GM19240 (cell line): ENCODE results near the gene FLT4.

ENCODE experiments used
- DNase-seq: peaks from one replicate; pipeline ENCODE4 v3.0.0; 2011; ENCODE audit warnings: low spot score; ENCODE audit not compliant: insufficient read length

The FLT4 gene

GRCh38 chr5:180643191-180643851 is 6.1 kb downstream of the FLT4 start:
- no peak for DNase-seq

DNA sequence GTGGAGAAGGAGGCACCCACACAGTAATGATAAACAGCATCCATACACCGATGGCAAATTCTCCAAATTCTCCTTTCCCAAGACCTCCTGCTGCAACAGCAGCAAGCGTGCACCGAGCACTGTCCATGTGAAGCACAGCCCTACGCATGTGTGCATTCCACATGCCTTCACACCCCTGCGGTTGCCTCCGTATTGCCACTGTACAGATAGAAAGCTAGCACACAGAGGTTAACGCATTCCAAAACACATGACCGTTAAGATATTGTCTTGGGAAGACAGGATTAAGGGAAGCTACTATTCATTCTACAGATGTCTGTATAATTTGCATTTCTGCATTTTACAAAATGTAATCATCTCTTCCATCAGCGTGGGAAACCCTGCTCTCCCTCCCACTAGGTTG is 6.6 kb downstream of the FLT4 start:
- DNase-seq: no peak

- no peak for DNase-seq
Observed at GRCh38 chr5:180642181-180642775, 7.1 kb downstream of the FLT4 start.

DNA sequence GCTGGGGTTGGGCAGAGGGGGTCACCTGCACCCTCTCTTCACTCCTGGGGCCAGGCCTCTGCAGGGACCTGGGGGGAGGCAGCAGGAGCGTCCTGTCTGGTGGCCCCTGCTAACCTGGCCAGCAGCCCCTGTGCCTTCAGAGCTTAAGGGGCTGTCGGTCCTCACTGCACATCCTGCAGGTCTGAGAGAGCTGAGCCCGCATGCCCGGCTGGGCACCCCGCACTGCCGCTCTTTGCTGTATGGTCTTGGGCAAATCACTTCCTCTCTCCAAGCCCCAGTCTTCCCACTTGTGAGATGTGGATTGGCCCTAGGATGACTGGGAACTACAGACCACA is 7.9 kb downstream of the FLT4 start:
- no peak for DNase-seq

DNA sequence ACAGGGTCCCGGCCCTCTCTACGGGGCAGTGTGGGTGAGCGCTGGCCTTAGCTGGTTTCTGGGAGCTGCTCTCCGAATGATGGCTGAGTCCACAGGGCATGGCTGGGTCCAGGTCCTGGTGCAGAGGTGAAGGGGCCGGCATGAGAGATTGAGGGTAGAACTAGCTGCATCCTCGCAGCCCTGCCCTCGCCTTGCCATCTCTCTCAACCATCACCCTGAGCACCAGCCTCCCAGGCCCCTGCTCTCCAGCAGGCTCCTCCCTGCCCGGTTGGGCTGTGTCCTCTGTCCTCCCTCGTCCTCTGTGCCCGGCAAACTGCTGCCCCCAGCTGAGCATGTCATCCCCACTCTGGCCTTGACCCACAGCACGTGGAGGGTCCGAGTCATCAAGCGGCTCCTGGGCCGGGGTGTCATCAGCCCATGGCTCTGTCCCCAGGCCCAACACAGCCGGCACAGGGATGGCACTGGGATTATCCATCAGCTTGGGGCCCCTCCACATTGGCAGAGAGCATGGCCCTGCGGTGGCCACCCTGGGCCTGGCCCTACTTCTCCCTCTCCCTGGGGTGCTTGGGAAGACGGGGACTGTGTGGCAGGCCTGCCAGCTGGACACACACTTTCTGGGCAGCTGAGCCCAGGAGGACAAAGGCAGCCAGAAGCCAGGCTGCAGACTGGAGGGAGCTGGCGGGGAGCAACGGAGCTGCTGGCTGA is 8.4 kb downstream of the FLT4 start:
- DNase-seq: no peak

- no peak for DNase-seq
Observed at GRCh38 chr5:180640611-180640860, 8.9 kb downstream of the FLT4 start.

GRCh38 chr5:180639741-180640610 is 9.4 kb downstream of the FLT4 start:
- no peak for DNase-seq

GRCh38 chr5:180639287-180639686 is 10.1 kb downstream of the FLT4 start:
- no peak for DNase-seq

DNA sequence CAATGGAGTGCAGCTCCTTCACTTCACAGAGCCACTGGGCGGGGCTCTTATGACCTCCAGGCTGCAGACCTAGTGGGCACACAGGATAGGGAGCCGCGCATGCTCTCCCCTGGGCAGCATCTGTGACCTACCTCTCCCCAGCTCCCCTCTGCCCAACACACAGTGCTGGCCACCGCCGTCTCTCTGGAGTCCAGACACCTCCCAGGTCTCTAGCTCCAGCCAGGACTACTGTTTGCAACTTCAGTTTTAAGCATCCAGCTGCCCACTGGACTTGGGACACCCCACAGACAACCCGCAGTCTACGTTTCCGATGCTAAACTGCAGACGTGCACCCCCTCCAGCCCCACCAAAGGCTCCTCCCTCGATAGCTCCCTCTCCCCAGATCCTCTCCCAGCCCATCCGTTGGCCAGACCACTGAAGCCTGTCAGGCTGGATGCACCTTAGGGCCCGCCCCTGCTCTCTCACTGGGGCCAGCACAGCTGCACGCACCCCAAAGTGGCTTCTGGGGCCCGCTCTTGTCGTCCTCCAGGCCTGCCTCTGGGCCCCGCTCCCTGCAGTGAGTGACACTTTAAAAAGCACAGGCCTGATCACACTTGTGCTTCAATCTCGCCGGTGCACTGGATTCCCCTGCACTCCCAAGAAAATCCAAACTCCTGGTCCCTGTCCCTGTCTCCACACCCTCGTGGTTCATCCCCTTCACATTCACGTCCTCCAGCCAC is 11.3 kb downstream of the FLT4 start:
- DNase-seq: no peak

GRCh38 chr5:180636403-180637075 is 12.9 kb downstream of the FLT4 start:
- DNase-seq: no peak

GRCh38 chr5:180636016-180636402 is 13.4 kb downstream of the FLT4 start:
- DNase-seq: no peak

GRCh38 chr5:180633283-180634177 is 15.9 kb downstream of the FLT4 start:
- no peak for DNase-seq

GRCh38 chr5:180632768-180633167 is 16.6 kb downstream of the FLT4 start:
- DNase-seq: no peak

DNA sequence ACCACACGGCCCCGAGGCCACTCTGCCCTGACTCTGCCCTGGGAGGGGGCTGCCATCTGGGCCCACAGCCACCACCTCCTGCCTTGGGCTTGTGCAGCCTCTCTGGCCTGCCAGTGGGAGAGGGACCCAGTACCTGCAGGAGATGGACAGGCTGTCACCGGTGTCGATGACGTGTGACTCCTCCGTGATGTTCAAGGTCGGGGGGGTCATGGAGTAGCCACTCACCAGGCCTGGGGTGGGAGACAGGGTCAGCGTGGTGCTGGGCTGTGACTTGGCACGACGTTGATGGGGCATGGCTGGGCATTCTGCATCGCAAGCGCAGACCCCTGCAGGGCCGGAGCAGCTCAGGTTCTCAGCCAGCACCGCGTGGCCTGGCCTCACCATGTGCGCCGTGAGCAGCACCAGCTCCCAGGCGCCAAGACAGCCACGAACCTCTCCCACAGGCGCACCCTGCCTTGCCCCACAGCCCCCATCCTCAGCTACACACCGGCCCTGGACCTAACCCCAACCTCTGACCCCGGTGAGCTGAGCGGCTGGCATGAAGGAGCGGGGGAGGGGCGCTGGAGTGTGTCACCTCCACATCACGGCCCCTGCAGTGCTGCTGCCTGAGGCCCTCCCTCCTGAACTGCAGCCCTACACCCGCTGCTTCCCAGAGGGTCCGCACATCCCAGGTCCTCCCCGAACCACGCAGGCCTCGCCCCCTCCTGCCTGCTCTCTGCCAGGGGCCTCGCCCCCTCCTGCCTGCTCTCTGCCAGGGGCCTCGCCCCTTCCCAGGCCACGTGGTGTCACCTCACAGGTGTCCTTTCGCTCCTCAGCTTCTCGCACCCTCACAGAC is 17.6 kb downstream of the FLT4 start:
- no peak for DNase-seq

GRCh38 chr5:180630426-180630825 is 19.0 kb downstream of the FLT4 start:
- DNase-seq: no peak

- no peak for DNase-seq
Observed at GRCh38 chr5:180629831-180630382, 19.5 kb downstream of the FLT4 start.

DNA sequence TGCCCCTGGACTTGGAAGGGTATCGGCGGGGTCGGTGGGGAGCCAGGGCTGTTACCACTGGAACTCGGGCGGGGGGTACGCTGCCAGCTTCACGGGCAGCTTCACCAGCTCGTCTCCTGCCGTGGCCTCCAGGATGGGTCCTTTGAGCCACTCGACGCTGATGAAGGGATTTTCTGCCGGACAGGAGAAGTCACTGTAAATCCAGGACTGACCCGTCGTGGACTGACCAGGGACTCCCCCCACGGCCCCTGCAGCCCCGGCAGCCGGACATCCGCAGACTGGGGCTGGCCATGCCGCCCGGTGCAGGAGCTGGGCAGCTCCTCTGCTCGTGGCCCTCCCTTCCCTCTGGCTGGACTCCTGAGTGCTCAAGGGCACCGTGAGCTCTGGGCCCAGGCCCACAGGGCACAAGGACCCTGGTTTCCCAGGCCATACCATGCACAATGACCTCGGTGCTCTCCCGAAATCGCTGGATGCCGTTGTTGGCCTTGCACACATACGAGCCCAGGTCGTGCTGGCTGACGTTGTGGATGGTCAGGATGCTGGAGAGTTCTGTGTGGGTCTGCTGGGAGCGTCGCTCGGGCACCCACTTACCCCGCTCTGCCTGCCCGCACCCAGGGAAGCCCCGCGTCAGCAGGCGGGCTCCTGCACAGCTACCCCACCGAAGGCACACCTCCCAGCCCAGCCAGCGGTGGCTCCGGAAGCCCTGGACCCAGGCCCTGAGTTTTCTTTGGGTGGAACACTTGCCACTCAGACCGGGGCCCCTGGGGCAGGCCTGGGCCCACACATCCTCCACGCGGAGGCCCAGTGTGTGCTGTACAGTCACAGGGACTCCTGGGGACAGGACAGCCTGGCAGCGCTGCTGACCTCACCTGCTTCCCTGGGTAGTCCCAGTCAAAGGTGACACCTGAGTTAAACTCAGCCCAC is 20.3 kb downstream of the FLT4 start:
- no peak for DNase-seq

DNA sequence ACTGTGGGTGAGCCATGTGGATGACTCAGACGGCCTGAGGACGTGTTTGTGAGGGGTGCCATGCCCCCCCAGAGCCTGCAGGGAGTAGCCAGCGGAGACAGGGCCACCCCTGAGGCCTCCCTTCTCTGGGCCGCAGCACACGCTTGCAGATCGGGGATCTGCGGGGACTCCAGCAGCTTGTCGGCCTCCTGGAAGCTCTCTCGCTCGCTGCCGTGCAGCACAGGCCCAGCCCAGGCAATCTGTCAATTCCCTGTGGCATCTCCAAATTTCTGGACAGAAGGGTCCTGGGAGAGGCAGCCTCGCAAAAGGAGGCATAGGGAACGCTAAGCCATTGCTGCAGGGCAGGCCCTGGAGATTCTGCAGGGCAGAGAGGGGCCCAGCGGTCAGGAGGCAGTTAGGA is 21.2 kb downstream of the FLT4 start:
- DNase-seq: no peak
